Left lobe of liver (tissue), 2 donors: ENCODE results near the gene RPS21. TPM values are rescaled to one million over a fixed set of nuclear protein-coding genes. Genes with fewer than 3 reads are reported as not detected.
"Not testable (repeated sequence)": the region's sequence is repeated elsewhere in the genome, so short reads cannot be mapped to it uniquely, and the experiment has no call there.

Experiments
- ATAC-seq: fragments of 200-7000 bp; cut with Tn5 transposase; one replicate; pipeline ENCODE4 v1.9.1; 2020; ENCODE audit warnings: mild to moderate bottlenecking, moderate library complexity
- DNase-seq: peaks from one replicate; pipeline ENCODE4 v3.0.0-alpha.2; 2020; ENCODE audit warnings: low spot score
- total RNA-seq: library from RNA; stranded (reverse); gene quantifications from one replicate; pipeline ENCODE4 v1.2.1, GENCODE V29; 2021
- donor health status: DM: no; HTN: no; CAD: no; lungs with moderate emphysema.
- donor health status: DM: no; HTN: yes; CAD: no.

RPS21 gene
- total RNA-seq, 1 donor from 2014 or later, result 432 TPM

DNA sequence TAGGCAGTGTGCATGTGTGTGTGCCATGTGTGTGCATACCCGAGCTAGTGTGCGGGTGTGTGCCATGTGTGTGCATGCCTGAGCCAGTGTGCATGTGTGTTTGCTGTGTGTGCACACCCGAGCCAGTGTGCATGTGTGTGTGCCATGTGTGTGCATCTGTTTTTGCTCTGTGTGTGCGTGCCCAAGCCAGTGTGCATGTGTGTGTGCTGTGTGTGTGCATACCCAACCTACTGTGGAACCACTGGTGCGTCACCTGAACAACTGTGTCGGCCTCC lies 34.8 kb downstream of the RPS21 start:
- DNase-seq (no peak), ATAC-seq (no peak)

DNA sequence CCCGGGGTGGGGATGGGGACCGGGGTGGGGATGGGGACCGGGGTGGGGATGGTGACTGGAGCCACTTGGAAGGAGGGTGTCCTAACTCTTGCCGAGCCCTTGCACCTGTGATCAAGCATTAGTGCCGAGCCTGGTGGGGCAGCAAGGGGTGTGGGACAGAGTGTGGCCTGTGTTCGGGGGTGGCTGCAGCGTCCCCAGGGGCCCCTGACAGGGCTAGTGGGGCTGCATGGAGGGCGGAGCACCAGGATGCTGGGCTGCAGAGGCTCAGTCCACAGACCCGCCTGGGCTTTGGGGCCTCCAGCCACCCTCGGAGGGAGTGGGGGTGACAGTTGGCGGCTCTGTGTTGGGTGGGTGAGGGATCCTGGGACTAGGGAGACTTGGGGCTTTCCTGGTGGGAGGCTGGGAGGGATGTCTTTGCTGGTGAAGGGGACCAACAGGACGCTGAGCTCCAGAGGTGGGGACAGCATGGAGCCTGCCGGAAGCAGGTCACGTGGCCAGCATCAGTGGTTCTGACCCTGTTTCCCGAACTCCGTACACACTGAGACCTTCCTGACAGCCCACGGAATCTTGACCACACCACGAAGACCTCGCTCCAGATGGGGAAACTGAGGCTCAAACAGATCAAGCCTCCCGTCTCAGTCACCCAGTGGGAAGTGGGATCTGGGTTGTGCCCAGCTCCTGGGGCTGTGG lies 35.9 kb downstream of the RPS21 start:
- ATAC-seq (no peak), DNase-seq (no peak)

DNA sequence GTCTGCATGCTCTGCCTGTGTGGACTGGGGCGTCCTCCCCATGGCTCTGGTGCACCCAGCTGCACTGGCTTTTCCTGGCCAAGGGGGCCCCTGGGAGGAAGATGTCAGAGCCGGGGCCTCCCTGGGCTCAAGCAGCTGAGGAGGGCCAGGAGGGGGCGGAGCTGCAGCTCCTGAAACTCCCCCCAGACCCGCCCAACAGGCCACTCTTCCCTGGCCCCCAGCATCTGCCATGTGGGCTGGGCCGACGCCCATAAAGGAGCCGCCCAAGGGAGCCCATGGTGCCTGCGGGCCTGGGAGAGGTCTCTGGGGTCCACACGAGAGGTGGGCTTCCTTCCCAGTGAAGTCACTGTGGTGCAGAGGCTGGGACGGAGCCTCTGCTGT lies 36.4 kb downstream of the RPS21 start:
- ATAC-seq (no peak), DNase-seq (no peak)

DNA sequence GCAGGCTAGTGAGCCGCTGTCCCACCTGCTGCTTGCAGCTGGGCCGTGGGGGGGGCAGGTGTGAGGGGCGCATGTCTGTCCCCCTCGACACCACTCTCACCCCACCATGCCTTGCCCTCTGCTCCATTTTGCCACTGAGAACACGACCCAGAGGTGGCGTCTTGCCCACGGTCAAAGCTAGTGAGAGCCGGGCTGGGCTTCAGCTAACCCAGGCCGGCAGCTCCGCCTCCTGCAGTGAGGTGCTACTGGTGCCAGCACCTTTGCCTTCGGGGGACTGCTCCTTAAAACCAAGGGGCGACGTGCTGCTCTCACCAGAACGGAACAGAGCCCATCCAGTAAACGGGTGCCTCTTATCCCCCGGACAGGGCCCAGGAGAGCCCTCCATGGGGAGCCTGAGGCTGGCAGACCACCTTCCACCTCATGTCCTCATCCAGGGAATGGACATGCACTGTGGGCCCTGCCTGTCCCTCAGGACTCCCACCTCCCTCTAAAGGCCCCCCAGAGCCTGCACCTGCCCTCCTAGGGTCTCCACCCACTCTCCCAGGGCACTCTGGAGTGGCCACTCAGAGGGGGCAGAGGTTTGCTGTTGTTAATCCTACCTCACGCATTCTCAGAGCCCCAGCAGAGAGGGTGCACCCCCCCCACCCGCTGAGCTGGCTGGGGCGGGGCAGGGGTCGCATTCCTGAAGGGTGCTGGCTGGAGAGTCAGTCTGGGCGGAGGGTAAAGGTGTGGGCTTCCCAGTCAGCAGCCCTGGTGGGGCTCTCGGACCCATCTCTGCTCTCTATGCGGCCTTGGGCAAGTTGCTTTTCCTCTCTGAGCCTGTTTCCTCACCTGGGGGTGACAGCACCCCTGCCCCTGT lies 37.6 kb downstream of the RPS21 start:
- ATAC-seq, result no peak
- no peak for DNase-seq

DNA sequence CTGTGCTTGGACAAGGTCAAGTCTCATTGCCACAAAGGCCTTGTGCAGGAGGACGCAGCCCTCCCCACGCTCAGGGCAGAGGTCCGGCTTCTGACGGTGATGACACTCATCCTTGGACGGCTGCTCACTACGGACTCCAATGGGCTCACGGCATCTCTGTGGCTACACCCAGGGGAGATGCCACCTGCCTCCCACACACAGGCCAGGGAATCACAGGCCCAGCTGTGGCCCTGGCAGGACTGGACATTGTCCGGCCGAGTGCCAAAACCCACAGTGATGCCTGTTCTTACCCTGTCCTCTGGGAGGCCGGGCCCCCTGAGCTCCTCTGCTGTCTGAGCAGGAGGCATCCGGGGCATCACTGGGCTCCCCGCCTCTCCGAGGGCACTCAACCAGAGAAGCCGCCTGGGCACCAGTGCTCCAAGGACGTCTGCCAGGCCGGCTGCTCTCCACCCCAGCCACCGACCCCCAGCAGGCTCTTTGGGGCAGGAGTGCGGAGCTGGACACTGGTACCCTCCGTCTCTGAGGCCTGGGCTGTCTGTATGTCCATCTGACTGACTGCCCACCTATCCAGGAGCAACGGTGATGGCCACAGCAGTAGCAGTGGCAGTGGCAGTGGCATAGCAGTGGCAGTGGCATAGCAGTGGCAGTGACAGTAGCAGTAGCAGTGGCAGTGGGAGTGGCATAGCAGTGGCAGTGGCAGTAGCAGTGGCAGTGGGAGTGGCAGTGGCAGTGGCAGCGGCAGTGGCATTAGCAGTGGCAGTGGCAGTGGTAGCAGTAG lies 38.6 kb downstream of the RPS21 start:
- DNase-seq, result no peak

DNA sequence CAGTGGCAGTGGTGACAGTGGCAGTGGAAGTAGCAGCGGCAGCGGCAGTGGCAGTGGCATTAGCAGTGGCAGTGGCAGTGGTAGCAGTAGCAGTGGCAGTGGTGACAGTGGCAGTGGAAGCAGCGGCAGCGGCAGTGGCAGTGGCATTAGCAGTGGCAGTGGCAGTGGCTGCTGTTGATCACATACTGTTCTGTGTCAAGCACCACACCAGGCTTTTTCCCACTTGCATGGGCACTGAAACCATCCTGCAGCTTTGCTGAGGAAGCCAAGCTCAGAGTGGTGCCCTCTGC lies 39.1 kb downstream of the RPS21 start:
- not testable (repeated sequence) for DNase-seq, ATAC-seq

More for the DNA sequence above, 38.6 kb downstream of the RPS21 start:
- ATAC-seq, result no peak

DNA sequence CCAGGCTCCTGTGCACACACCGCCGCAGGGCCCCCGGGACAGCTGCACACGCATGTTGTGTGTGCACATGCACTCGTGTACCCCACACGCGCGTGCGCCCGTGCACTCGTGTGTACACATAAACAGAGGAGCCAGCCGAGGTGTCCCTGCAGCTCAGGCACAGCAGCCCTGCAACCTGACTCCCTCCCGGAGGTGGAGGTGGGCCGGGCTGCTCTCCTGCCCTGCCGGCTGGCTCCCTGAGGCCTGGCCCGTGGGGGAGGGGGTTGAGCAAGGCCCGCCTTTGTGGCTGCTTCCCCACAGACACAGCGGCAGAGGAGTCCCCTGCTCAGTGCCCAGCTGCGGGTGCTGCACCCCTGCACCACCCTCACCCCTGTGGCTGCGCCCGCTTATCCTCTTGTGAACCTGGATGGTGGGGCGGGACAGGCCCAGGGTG lies 39.8 kb downstream of the RPS21 start:
- ATAC-seq, result no peak

DNA sequence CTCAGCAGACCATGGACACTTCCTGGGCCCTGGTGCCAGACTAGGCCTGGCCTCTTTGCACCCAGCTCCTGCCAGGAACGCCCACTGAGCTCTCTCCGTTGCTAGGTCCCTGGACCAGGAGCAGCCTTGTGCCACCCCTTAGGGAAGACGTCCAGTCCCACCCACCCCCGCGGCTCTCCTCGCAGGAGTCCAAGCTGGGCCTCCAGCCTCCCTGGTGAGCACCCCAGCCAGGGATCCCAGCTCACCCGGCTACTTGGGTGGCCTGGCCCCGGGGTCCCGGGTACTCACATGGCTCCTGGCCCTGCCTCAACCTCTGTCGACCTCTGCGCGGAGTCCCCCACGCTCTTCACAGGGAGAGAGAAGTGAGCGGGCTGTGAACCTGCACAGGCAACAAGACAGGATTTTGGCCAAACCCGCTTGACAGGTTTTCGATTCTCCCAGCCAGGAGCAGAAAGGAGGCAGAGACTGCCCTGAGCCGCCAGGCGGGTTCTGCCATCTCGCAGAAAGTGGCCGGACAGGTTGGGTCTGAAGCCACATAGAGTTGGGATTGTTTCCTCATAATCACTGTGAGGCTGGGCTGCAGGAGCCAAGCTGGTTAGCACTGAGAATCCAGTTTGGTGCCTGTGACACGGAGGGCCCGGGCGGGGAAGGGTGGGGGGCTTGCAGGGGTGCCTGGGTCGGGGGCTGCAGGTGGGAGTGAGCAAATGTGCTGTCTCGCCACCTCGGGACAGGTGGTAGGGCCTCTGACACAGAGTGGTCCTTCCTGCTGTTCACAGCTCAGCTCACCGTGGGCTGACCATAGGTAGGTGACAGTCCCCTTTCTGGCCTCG lies 40.5 kb downstream of the RPS21 start, which contains the start of gene RBBP8NL:
RBBP8NL (minus strand) TSS at position 368 of the 830 bp plus-strand sequence. CDS start 7,892 bp downstream, outside the sequence.
- DNase-seq (no peak), ATAC-seq (peak; percentile 29)

More for the DNA sequence above, 39.8 kb downstream of the RPS21 start:
- DNase-seq, result no peak

DNA sequence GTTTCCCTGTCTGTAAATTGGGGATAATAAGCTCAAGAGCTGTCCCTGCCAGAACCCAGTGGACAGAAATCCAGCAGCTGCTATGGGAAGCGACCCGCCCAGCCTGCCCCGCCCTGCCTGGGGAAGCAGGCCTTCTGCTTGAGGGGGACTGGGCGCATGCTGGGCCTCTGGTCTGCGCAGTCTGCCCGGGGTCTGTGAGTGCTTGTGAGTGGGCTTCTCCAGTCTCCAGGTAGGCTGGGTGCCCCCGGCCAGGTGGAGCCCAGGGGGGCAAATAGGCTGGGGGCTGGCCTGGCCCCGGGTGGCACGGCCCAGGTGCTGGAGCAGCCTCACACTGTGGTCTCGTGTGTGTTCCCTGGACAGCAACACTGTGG lies 41.1 kb downstream of the RPS21 start:
- DNase-seq, result no peak
- ATAC-seq, result no peak

DNA sequence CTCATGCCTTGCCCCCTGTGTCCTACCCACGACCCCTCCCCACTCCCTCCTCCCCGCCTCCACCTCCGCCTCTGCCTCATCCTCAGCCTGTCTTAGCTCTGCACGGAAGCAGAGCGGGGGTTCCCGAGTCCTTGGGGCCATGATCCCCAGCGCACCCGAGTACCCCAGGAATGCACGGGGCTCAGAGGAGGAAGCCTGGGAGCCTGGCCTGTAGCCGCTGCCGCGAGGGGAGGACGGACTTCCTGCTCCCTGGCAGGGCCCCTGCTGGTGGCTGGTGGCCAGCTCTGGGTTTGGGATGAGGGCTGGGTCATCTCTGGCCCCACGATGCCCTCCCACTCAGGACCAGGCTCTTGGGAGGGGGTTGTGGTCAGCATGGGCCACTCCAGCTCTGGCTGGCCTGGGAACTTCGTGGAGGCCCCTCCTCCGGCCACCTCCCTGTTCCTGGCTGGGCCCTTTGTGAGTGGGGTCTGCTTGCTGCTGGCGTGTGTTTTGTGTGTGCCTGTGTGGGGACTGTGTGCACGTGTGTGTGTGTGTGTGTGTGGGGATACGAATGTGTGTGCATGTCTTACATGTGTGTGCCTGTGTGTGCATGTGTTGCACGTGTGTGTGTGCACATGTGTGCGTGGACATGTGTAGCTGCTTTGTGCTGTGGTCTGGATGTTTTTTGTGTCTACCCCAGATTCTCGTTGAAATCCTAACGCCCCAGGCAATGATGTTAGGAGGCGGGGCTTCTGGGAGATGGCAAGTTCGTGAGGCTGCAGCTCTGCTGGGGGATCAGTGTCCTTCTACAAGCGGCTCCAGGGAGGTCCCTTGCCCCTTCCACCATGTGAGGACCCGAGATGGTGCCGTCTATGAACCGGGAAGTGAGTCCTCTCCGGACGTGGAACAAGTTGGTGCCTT lies 41.7 kb downstream of the RPS21 start:
- ATAC-seq (no peak), DNase-seq (no peak)

DNA sequence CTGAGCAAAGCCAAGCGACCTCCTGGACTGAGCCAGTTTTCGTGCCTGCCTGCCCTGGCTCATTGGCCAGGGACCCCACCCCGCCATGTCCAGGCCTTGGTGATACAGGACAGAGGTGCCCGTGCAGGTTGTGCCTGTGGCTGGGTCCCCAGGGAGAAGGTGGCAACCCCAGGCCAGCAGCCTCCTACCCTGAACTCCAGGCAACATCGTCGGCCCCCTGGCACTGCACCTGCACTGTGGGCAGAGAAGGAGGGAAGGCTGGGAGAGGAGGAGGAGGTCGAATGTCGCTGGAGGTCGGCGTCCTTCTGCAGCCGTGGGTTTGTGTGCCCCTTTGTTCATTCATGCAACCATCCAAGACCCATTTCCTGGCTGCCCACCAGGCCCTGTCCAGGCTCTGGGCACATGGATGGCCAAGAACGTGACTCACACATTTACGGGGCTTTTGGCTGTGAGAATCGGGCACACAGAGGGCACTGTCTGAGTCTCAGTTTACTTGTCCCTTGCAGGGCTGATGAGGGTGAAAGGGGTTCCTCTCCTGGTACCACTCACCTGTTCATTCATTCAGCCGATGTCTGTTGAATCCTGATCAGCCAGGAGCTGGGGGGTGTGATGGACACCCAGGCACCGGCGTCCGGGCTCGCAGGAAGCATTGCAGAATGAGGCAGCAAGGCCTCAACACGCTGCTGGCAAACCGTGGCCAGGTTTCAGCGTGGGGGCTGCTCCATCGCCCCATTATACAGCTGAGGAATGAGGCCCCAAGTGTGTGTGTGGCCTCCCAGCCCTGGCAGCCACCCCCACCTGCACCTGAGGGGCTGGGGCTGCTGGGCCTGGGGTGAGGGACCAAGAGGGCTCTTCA lies 42.8 kb downstream of the RPS21 start:
- ATAC-seq, result no peak
- no peak for DNase-seq

DNA sequence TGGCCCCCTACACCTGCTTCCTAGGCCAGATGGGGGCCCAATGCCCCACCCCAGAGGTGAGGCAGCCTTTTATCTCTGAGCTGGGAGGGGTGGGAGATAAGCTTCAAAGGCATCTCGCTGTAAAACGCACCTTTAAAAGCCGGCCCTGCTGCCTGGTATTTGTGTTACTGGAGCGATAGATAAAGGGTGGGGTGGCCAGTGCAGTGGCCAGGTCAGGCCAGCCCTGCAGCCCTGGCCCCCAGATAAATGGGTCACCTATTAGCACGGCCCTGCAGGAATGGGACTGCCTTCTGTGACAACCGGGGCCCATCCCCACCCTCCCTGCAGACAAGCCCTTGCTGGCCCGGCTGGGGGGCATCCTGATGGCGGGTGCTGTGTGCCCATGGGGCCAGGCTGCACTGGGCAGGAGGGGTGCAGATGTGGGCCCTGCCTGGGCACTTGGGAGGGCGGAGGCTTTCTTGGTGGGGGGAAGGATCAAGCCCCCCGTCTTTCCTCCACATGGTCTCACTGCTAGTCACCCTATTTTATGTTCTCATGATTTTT lies 43.5 kb downstream of the RPS21 start:
- DNase-seq (no peak), ATAC-seq (no peak)

DNA sequence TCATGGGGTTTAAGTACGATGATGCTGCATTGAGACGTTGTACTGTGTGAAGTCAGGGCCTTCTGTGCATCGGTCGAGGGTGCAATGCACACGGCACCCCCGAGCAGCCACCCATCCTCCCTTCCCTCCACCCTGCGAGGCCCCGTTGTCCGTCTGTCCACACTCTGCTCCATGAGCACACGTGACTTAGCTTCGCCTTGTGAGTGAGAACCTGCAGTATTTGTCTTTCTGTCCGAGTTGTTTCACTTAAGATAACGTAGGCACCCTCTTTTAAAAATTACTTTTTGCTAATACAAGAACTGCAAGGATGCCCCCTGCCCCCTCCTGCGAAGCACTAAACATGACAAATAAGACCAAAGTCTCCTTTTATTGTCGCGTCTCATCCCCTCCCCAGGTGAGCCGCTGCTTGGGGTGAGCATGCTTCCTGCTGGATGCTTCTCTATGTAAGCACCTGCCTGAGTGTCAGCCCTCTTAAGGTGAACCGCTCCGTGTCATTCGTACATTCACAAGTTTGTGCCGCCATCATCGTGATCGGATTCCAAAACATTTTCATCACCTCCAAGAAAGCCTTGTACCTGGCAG lies 44.1 kb downstream of the RPS21 start:
- DNase-seq, result no peak
- no peak for ATAC-seq

DNA sequence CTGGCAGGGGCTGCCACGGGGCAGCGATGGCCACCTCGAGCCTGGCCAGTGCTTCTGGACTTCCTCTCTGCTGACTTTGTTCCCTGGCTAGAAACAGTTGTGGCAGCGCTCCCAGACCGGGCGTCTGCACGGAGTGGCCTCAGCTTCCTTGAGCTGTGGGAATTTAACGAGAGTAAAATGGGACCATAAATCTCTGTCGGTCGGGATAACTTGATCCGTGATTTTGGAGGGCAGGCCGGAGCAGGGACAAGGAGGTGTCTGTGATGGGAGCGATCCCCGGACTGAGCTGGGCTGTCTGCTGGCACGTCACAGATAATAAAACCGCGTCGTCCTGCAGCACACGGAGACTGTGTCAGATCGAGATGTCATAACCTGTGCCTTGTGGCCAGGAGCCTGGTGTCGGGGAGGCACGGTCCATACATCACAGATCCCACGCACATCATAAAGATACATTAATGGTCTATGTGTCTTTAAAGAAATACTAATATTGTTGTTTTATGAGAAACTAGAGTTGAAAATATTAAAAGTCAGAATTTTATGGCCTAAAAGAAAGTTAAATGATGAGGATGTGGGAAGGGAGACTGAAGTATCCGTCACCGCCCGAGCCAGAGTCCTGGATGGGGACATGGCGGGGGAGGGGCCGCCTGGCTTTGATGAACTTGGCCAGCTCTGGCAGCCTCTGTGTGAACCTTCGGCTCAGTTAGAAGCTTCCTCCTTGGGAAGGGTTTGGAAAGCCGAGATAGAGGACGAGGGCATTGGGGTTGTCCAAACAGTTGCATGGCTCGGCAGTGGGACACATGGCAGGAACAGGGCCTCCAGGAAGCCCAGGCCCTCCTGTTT lies 47.0 kb downstream of the RPS21 start:
- ATAC-seq (peak; percentile 21), DNase-seq (no peak)

DNA sequence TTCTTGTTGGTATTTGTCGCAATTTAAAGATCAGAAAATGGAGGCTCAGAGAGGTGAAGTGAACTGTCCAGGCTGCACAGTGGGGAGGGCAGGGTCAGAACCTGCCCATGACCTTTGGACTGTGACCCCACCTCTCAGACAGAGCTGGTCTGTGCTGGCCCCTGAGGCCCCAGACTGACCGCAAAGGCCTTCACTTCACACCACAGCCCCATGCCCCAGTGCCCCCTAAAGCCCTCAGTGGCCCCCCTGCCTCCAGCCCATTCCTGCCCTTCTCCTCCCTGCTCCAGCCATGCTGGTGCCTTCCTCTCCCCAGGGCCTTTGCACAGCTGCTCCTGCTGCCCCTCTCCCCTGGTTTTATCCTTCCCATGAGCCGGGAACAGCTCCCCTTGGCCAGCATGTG lies 49.8 kb downstream of the RPS21 start:
- no peak for ATAC-seq
- no peak for DNase-seq

DNA sequence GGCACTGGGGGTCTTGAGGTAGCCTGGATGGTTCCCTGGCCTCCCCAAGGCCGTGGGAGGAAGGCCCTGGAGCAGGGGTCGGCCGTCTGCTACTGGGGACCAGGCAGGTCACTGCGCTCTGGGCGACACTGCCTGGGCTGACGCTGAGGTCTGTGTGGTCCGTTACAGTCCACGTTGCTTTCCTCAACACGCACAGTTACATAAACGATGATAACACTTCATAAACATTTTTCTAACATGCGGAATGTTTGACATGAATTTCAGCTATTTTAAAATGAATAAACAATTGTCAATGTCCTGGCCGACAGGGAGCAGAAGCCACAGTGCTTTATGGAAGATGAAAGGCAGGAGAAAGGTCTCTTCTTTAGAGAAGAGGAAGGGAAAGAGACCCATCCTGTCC lies 50.6 kb downstream of the RPS21 start:
- no peak for ATAC-seq

DNA sequence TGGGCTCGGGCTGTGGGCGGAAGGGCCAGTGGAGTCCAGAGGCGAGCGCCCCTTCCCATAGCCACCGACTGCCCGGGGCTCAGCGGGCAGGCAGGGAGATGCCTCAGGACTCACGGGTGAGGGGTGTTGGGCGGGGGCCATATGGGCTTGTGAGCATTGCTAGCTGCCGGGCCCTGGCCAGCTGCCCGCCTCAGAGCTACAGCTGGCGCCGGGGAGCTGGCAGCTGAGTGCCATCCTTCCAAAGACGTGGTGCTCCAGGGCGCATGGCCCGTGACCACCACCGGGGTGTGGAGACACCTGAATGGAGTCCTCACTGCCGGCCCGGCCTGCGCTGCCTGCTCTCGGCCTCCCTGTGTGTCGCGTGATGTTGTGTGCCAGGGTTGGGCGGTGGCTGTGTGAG lies 51.0 kb downstream of the RPS21 start:
- no peak for DNase-seq

More for the DNA sequence above, 50.6 kb downstream of the RPS21 start:
- DNase-seq, result no peak

More for the DNA sequence above, 51.0 kb downstream of the RPS21 start:
- ATAC-seq, result no peak
